Measurements from ENCODE around the gene PAX1.

Gene PAX1

GRCh38 chr20:21739682-21740081 lies 34.2 kb downstream of the PAX1 start:
- TF ChIP-seq CREB1 (IDR thresholded peaks at IDR 0.05; ENCODE audit: low read depth) (no peak), TCF12 (IDR thresholded peaks at IDR 0.05; ENCODE audit: low read depth) (no peak), NFIC (IDR thresholded peaks at IDR 0.05) (no peak)

- no peak for TF ChIP-seq REST (IDR thresholded peaks at IDR 0.05; ENCODE audit: low read depth)
- no peak for TF ChIP-seq USF1 (IDR thresholded peaks at IDR 0.05)
- no peak for TF ChIP-seq CEBPB (IDR thresholded peaks at IDR 0.05)
- no peak for TF ChIP-seq ZBTB7A (IDR thresholded peaks at IDR 0.05; ENCODE audit: low read depth)
- no peak for TF ChIP-seq YY1 (IDR thresholded peaks at IDR 0.05; ENCODE audit: low read depth)
- no peak for TF ChIP-seq CREB1 (IDR thresholded peaks at IDR 0.05; ENCODE audit: low read depth)
- no peak for TF ChIP-seq NFIC (IDR thresholded peaks at IDR 0.05)
- no peak for TF ChIP-seq TCF12 (IDR thresholded peaks at IDR 0.05; ENCODE audit: low read depth)
- no peak for TF ChIP-seq TAF1 (IDR thresholded peaks at IDR 0.05; ENCODE audit: low read depth)
- no peak for TF ChIP-seq FOXM1 (IDR thresholded peaks at IDR 0.05; ENCODE audit: borderline replicate concordance, low read depth)
- no peak for TF ChIP-seq MAX (IDR thresholded peaks at IDR 0.05)
- TF ChIP-seq EGR1 (IDR thresholded peaks at IDR 0.05), result no peak
- no peak for TF ChIP-seq EP300 (IDR thresholded peaks at IDR 0.05; ENCODE audit: borderline replicate concordance)
- TF ChIP-seq RAD21 (IDR thresholded peaks at IDR 0.05; ENCODE audit: low read depth), result no peak
- TF ChIP-seq TEAD4 (IDR thresholded peaks at IDR 0.05), result no peak
Observed at GRCh38 chr20:21741266-21741665, 35.8 kb downstream of the PAX1 start.

- TF ChIP-seq REST (IDR thresholded peaks at IDR 0.05; ENCODE audit: low read depth), result no peak
- no peak for TF ChIP-seq YY1 (IDR thresholded peaks at IDR 0.05; ENCODE audit: low read depth)
- TF ChIP-seq TAF1 (IDR thresholded peaks at IDR 0.05; ENCODE audit: low read depth), result no peak
- no peak for TF ChIP-seq FOXM1 (IDR thresholded peaks at IDR 0.05; ENCODE audit: borderline replicate concordance, low read depth)
- TF ChIP-seq NFIC (IDR thresholded peaks at IDR 0.05), result no peak
- TF ChIP-seq ZBTB7A (IDR thresholded peaks at IDR 0.05; ENCODE audit: low read depth), result no peak
- no peak for TF ChIP-seq CREB1 (IDR thresholded peaks at IDR 0.05; ENCODE audit: low read depth)
- TF ChIP-seq TCF12 (IDR thresholded peaks at IDR 0.05; ENCODE audit: low read depth), result no peak
- no peak for TF ChIP-seq RAD21 (IDR thresholded peaks at IDR 0.05; ENCODE audit: low read depth)
- no peak for TF ChIP-seq EGR1 (IDR thresholded peaks at IDR 0.05)
- no peak for TF ChIP-seq EP300 (IDR thresholded peaks at IDR 0.05; ENCODE audit: borderline replicate concordance)
- TF ChIP-seq CEBPB (IDR thresholded peaks at IDR 0.05), result no peak
- TF ChIP-seq MAX (IDR thresholded peaks at IDR 0.05), result no peak
Observed at GRCh38 chr20:21762646-21763045, 57.2 kb downstream of the PAX1 start.

- TF ChIP-seq FOXM1 (IDR thresholded peaks at IDR 0.05; ENCODE audit: borderline replicate concordance, low read depth), result no peak
- TF ChIP-seq TCF12 (IDR thresholded peaks at IDR 0.05; ENCODE audit: low read depth), result no peak
- TF ChIP-seq CREB1 (IDR thresholded peaks at IDR 0.05; ENCODE audit: low read depth), result no peak
- no peak for TF ChIP-seq NFIC (IDR thresholded peaks at IDR 0.05)
- TF ChIP-seq EGR1 (IDR thresholded peaks at IDR 0.05), result no peak
- no peak for TF ChIP-seq TEAD4 (IDR thresholded peaks at IDR 0.05)
- TF ChIP-seq MAX (IDR thresholded peaks at IDR 0.05), result no peak
- no peak for TF ChIP-seq EP300 (IDR thresholded peaks at IDR 0.05; ENCODE audit: borderline replicate concordance)
Observed at GRCh38 chr20:21767200-21767738, 61.8 kb downstream of the PAX1 start.

- TF ChIP-seq CEBPB (IDR thresholded peaks at IDR 0.05), result no peak
- no peak for TF ChIP-seq CREB1 (IDR thresholded peaks at IDR 0.05; ENCODE audit: low read depth)
- TF ChIP-seq FOXM1 (IDR thresholded peaks at IDR 0.05; ENCODE audit: borderline replicate concordance, low read depth), result no peak
- TF ChIP-seq USF1 (IDR thresholded peaks at IDR 0.05), result no peak
- TF ChIP-seq TEAD4 (IDR thresholded peaks at IDR 0.05), result no peak
- no peak for TF ChIP-seq REST (IDR thresholded peaks at IDR 0.05; ENCODE audit: low read depth)
- no peak for TF ChIP-seq MAX (IDR thresholded peaks at IDR 0.05)
- TF ChIP-seq TCF12 (IDR thresholded peaks at IDR 0.05; ENCODE audit: low read depth), result no peak
- TF ChIP-seq YY1 (IDR thresholded peaks at IDR 0.05; ENCODE audit: low read depth), result no peak
- no peak for TF ChIP-seq EGR1 (IDR thresholded peaks at IDR 0.05)
- TF ChIP-seq EP300 (IDR thresholded peaks at IDR 0.05; ENCODE audit: borderline replicate concordance), result no peak
- TF ChIP-seq RAD21 (IDR thresholded peaks at IDR 0.05; ENCODE audit: low read depth), result no peak
- no peak for TF ChIP-seq ZBTB7A (IDR thresholded peaks at IDR 0.05; ENCODE audit: low read depth)
- no peak for TF ChIP-seq NFIC (IDR thresholded peaks at IDR 0.05)
- no peak for TF ChIP-seq TAF1 (IDR thresholded peaks at IDR 0.05; ENCODE audit: low read depth)
Observed at GRCh38 chr20:21767739-21768223, 62.3 kb downstream of the PAX1 start.

Measured in Ishikawa (cell line).